SK-N-SH treated with all-trans-retinoic acid at 6 μM for 48 hours (cell line): ENCODE data around the gene SPNS1.
"Not testable (repeated sequence)": the region's sequence is repeated elsewhere in the genome, so short reads cannot be mapped to it uniquely, and the experiment has no call there.

ENCODE experiments used
- ATAC-seq: fragments of 200-7000 bp; cut with Tn5 transposase; 3 replicates; pipeline ENCODE4 v1.9.1; 2020; ENCODE audit warnings: mild to moderate bottlenecking, moderate library complexity
- BACH2 ChIP-seq: fragments of 250-450 bp; sonication (Bioruptor Pico); IDR thresholded peaks from 2 replicates; pipeline ENCODE4 v1.9.0; 2021; ENCODE audit warnings: mild to moderate bottlenecking, borderline replicate concordance
- CREB5 ChIP-seq: fragments of 250-450 bp; sonication (Bioruptor Pico); IDR thresholded peaks from 2 replicates; pipeline ENCODE4 v1.5.1; 2020; ENCODE audit warnings: low read depth, mild to moderate bottlenecking, moderate library complexity
- ESRRG ChIP-seq: fragments of 250-450 bp; sonication (Bioruptor Pico); IDR thresholded peaks from 2 replicates; pipeline ENCODE4 v1.6.1; 2021; ENCODE audit warnings: mild to moderate bottlenecking
- GLIS3 ChIP-seq: fragments of 250-450 bp; sonication (Bioruptor Pico); IDR thresholded peaks from 2 replicates; pipeline ENCODE4 v1.5.0; 2020; ENCODE audit warnings: mild to moderate bottlenecking, moderate library complexity
- PATZ1 ChIP-seq: fragments of 250-450 bp; sonication (Bioruptor Pico); IDR thresholded peaks from 2 replicates; pipeline ENCODE4 v1.8.0; 2020; ENCODE audit warnings: mild to moderate bottlenecking, moderate library complexity, borderline replicate concordance
- POU6F1 ChIP-seq: fragments of 250-450 bp; sonication (Bioruptor Pico); IDR thresholded peaks from 2 replicates; pipeline ENCODE4 v1.8.0; 2021; ENCODE audit warnings: low read depth, mild to moderate bottlenecking, moderate library complexity, borderline replicate concordance
- SNAI2 ChIP-seq: fragments of 250-450 bp; sonication (Bioruptor Pico); IDR thresholded peaks from 2 replicates; pipeline ENCODE4 v1.5.0; 2020; ENCODE audit warnings: mild to moderate bottlenecking, moderate library complexity
- TCF4 ChIP-seq: fragments of 250-450 bp; sonication (Bioruptor Pico); IDR thresholded peaks from 2 replicates; pipeline ENCODE4 v1.8.0; 2021; ENCODE audit warnings: mild to moderate bottlenecking, moderate library complexity, borderline replicate concordance
- TOX ChIP-seq: fragments of 250-450 bp; sonication (Bioruptor Pico); IDR thresholded peaks from 2 replicates; pipeline ENCODE4 v1.8.0; 2021; ENCODE audit warnings: mild to moderate bottlenecking, moderate library complexity, borderline replicate concordance
- TSHZ2 ChIP-seq: fragments of 250-450 bp; sonication (Bioruptor Pico); IDR thresholded peaks from 2 replicates; pipeline ENCODE4 v1.5.0; 2020; ENCODE audit warnings: mild to moderate bottlenecking, moderate library complexity
- ZC3H10 ChIP-seq: fragments of 250-450 bp; sonication (Bioruptor Pico); IDR thresholded peaks from 2 replicates; pipeline ENCODE4 v1.5.1; 2021; ENCODE audit warnings: mild to moderate bottlenecking, moderate library complexity
- ZFP3 ChIP-seq: fragments of 250-450 bp; sonication (Bioruptor Pico); IDR thresholded peaks from 2 replicates; pipeline ENCODE4 v1.5.0; 2020; ENCODE audit warnings: mild to moderate bottlenecking, moderate library complexity
- ZFP30 ChIP-seq: fragments of 450-650 bp; formaldehyde crosslinking; IDR thresholded peaks from 2 replicates; pipeline ENCODE4 v1.5.0; 2022; ENCODE audit warnings: mild to moderate bottlenecking, moderate library complexity
- ZNF565 ChIP-seq: fragments of 450-650 bp; formaldehyde crosslinking; conservative IDR thresholded peaks from 2 replicates; pipeline ENCODE4 v1.5.0; 2020; ENCODE audit warnings: low read depth, mild to moderate bottlenecking, moderate library complexity
- ZNF70 ChIP-seq: fragments of 450-650 bp; formaldehyde crosslinking; IDR thresholded peaks from 2 replicates; pipeline ENCODE4 v1.5.0; 2020; ENCODE audit warnings: mild to moderate bottlenecking, moderate library complexity
- ZNF8 ChIP-seq: fragments of 450-650 bp; formaldehyde crosslinking; IDR thresholded peaks from 2 replicates; pipeline ENCODE4 v1.5.0; 2020; ENCODE audit warnings: mild to moderate bottlenecking, moderate library complexity

Gene SPNS1

GRCh38 chr16:28977703-28978662 is 3.4 kb downstream of the SPNS1 start:
- TF ChIP-seq CREB5 (CRISPR knock-in tag) (no peak), ESRRG (no peak), ZNF70 (CRISPR knock-in tag) (no peak), TCF4 (CRISPR knock-in tag) (no peak), TOX (no peak), ZC3H10 (CRISPR knock-in tag) (no peak), SNAI2 (CRISPR knock-in tag) (no peak), ZFP3 (CRISPR knock-in tag) (no peak), BACH2 (no peak)
- ATAC-seq = no peak

- not testable (repeated sequence) for ATAC-seq
These were observed 5.8 kb downstream of the SPNS1 start for GRCh38 chr16:28980330-28980729.

GRCh38 chr16:28980929-28981328 is 6.4 kb downstream of the SPNS1 start:
- TF ChIP-seq ZC3H10 (CRISPR knock-in tag) = no peak
- no peak for TF ChIP-seq ZNF70 (CRISPR knock-in tag)
- no peak for TF ChIP-seq ZNF565
- no peak for TF ChIP-seq TSHZ2 (CRISPR knock-in tag)
- TF ChIP-seq ESRRG = no peak
- TF ChIP-seq POU6F1 = no peak
- TF ChIP-seq ZNF8 (CRISPR knock-in tag) = no peak
- TF ChIP-seq PATZ1 (CRISPR knock-in tag) = no peak
- TF ChIP-seq ZFP30 (CRISPR knock-in tag) = no peak
- TF ChIP-seq GLIS3 = no peak
- no peak for TF ChIP-seq CREB5 (CRISPR knock-in tag)
- TF ChIP-seq TOX = no peak
- no peak for ATAC-seq

- TF ChIP-seq POU6F1 (no peak), TOX (no peak), PATZ1 (CRISPR knock-in tag) (no peak)
- ATAC-seq = no peak
These were observed 6.9 kb downstream of the SPNS1 start for GRCh38 chr16:28981517-28981916.
